Esophagus squamous epithelium (tissue), 4 donors: ENCODE data around the gene GUCY1A1.

Source experiments
- POLR2A ChIP-seq, 4 donors: fragments of 450-650 bp; IDR thresholded peaks; one replicate each; pipeline ENCODE4 v1.6.1; 2017; ENCODE audit warnings: antibody characterized with exemption in 4 of 4, mild to moderate bottlenecking in 4 of 4, moderate library complexity in 3 of 4
- TF ChIP-seq, protein P1 (sequence below), 6 experiments: fragments of 450-650 bp in 4 of 6; fragments of 200-600 bp in 2 of 6; sonication (generic) in 2 of 6; IDR thresholded peaks; one replicate each; pipeline ENCODE4 v1.5.1; 2016 to 2019; ENCODE audit warnings: antibody characterized with exemption in 6 of 6, mild to moderate bottlenecking in 4 of 6, moderate library complexity in 4 of 6

DNA sequence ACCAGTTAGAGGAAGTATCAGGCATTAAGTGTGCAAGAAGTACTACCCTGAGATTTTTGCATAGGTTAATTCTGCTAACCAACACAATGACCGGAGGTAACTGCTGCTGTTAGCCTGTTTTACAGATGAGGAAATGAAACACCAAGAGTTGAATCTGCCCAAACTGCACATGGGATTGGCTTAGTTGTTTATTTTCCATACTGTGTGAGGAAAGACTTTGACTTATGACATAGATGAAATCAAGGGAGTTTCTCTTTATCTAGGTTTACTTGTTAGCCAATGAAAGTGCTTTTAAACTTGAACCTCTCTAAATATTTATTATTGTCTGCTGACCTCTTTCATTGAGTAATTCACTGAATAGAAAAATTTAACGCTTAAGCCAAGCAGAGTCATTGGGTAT is 102.4 kb downstream of the GUCY1A1 start:
- TF ChIP-seq, protein P1, sequence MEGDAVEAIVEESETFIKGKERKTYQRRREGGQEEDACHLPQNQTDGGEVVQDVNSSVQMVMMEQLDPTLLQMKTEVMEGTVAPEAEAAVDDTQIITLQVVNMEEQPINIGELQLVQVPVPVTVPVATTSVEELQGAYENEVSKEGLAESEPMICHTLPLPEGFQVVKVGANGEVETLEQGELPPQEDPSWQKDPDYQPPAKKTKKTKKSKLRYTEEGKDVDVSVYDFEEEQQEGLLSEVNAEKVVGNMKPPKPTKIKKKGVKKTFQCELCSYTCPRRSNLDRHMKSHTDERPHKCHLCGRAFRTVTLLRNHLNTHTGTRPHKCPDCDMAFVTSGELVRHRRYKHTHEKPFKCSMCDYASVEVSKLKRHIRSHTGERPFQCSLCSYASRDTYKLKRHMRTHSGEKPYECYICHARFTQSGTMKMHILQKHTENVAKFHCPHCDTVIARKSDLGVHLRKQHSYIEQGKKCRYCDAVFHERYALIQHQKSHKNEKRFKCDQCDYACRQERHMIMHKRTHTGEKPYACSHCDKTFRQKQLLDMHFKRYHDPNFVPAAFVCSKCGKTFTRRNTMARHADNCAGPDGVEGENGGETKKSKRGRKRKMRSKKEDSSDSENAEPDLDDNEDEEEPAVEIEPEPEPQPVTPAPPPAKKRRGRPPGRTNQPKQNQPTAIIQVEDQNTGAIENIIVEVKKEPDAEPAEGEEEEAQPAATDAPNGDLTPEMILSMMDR (IDR thresholded peaks at IDR 0.05), result no peak
- TF ChIP-seq POLR2A (IDR thresholded peaks at IDR 0.05), result no peak
